ENCODE data around the gene GALNT10.

The GALNT10 gene

DNA sequence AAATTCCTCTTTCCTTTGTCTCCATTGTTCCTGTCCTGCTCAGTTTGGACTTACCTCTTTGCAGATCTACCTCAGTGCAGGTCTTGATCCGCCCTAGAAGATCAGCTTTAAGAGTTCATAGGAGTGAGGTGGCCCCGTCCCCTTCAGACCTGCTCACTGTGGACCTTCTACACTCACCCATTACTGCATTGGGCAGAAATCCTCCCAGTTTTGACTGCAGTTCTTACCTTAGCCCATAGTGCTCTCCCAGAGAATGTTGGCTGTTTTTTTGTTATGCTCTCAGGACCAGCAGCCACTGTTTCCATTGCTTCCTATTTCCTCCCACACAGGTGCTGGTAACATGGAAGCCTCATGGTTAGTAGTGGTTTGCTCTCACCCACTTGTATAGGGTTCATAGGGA lies 63.3 kb downstream of the GALNT10 start:
- no peak overlapping the region for H3K4me3 Mint-ChIP-seq

DNA sequence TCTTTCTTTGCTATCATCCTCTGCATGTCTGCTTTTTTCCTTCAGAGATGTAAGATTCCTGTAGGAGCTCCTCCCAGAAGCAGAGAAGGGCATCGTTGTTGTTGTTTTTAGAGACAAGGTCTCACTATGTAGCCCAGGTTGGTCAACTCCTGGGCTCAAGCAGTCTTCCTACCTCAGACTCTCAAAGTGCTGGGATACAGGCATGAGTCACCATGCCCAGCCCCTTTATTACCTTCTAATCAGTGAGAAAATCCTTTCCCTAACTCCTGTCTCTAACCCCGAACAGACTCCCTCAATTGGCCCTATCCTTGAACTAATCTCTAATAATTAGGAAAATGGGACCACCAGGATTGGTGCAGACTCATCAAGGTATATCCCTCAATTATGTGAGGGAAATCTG lies 64.4 kb downstream of the GALNT10 start:
- H3K36me3 Mint-ChIP-seq (ENCODE audit: low read depth) = peaks cover 11% of the 10 kb centered on the region
- H3K9me3 Mint-ChIP-seq = peaks cover 3% of the 10 kb centered on the region
- H3K4me3 Mint-ChIP-seq = no peak overlapping the region
- peaks cover 28% of the 10 kb centered on the region for H3K4me1 Mint-ChIP-seq
- H3K27ac Mint-ChIP-seq = no peak overlapping the region
- TF ChIP-seq, protein P1, sequence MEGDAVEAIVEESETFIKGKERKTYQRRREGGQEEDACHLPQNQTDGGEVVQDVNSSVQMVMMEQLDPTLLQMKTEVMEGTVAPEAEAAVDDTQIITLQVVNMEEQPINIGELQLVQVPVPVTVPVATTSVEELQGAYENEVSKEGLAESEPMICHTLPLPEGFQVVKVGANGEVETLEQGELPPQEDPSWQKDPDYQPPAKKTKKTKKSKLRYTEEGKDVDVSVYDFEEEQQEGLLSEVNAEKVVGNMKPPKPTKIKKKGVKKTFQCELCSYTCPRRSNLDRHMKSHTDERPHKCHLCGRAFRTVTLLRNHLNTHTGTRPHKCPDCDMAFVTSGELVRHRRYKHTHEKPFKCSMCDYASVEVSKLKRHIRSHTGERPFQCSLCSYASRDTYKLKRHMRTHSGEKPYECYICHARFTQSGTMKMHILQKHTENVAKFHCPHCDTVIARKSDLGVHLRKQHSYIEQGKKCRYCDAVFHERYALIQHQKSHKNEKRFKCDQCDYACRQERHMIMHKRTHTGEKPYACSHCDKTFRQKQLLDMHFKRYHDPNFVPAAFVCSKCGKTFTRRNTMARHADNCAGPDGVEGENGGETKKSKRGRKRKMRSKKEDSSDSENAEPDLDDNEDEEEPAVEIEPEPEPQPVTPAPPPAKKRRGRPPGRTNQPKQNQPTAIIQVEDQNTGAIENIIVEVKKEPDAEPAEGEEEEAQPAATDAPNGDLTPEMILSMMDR (IDR thresholded peaks at IDR 0.05; ENCODE audit: unreplicated experiment in 3 of 3) = no peak
- H3K27me3 Mint-ChIP-seq (ENCODE audit: low read depth) = peaks cover 18% of the 10 kb centered on the region

More for the DNA sequence above, 63.3 kb downstream of the GALNT10 start:
- peaks cover 28% of the 10 kb centered on the region for H3K4me1 Mint-ChIP-seq
- peaks cover 14% of the 10 kb centered on the region for H3K27me3 Mint-ChIP-seq (ENCODE audit: low read depth)
- TF ChIP-seq, protein P1 (IDR thresholded peaks at IDR 0.05; ENCODE audit: unreplicated experiment in 3 of 3) = no peak
- H3K27ac Mint-ChIP-seq = no peak overlapping the region
- H3K36me3 Mint-ChIP-seq (ENCODE audit: low read depth) = peaks cover 11% of the 10 kb centered on the region
- H3K9me3 Mint-ChIP-seq = peaks cover 3% of the 10 kb centered on the region

DNA sequence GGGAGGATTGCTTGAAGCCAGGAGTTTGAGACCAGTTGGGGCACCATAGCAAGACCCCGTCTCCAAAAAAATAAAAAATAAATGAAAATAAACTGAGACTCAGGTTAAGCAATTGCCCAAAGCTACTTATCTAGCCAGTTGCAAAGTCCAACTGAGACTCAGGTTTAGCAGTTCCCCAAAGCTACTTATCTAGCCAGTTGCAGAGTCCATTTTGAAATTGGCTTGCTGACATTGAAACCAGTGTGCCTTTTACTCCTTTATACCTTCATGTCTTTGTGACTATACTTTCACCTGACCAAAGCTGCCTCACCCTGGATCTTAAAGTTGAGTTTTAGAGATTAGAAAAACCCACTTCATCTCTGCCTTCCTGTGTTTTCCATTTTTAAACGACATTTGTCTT lies 66.5 kb downstream of the GALNT10 start:
- TF ChIP-seq, protein P1 (IDR thresholded peaks at IDR 0.05; ENCODE audit: unreplicated experiment in 3 of 3) = no peak
- H3K27ac Mint-ChIP-seq = peak overlapping the region in 1 of 3 experiments; percentile 48
- H3K27me3 Mint-ChIP-seq (ENCODE audit: low read depth) = peaks cover 18% of the 10 kb centered on the region
- peaks cover 11% of the 10 kb centered on the region for H3K36me3 Mint-ChIP-seq (ENCODE audit: low read depth)
- H3K4me1 Mint-ChIP-seq = peaks cover 32% of the 10 kb centered on the region
- H3K9me3 Mint-ChIP-seq = peaks cover 3% of the 10 kb centered on the region
- H3K4me3 Mint-ChIP-seq = no peak overlapping the region

DNA sequence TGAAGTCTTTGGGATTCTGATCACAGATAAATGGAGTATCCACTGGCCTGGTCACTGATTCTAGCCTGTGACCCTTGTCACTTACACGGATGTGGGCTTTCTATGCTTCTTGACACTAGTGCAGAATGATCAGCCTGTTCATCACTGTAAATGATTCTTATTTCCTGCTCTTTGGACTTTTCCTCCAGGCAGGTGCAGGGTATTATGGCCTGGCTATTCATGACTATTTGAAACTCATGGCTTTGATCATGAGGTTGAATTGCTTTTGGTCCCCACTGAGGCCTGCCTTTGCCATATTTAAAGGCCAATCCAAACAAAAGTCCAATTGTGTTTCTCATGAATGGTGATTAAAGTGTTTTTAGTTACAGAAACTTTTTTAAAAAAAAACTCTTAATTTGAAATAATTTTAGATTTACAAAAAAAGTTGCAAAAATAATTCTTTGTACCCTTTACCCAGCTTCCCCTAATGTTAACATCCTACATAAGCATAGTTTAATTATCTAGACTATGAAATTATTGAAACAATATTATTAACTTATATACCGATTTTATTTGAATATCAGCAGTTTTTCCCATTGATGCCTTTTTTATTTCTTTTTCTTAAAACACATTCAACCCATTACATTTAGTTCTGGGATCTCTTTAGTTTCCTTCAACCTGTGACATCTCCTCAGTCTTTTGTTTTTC lies 68.1 kb downstream of the GALNT10 start:
- peaks cover 38% of the 10 kb centered on the region for H3K4me1 Mint-ChIP-seq
- peaks cover 8% of the 10 kb centered on the region for H3K36me3 Mint-ChIP-seq (ENCODE audit: low read depth)
- H3K9me3 Mint-ChIP-seq = no peaks in the 10 kb centered on the region
- no peak overlapping the region for H3K4me3 Mint-ChIP-seq
- H3K27me3 Mint-ChIP-seq (ENCODE audit: low read depth) = peaks cover 17% of the 10 kb centered on the region
- H3K27ac Mint-ChIP-seq = peak overlapping the region in 1 of 3 experiments; percentile 74
- TF ChIP-seq, protein P1 (IDR thresholded peaks at IDR 0.05; ENCODE audit: unreplicated experiment in 3 of 3) = no peak

DNA sequence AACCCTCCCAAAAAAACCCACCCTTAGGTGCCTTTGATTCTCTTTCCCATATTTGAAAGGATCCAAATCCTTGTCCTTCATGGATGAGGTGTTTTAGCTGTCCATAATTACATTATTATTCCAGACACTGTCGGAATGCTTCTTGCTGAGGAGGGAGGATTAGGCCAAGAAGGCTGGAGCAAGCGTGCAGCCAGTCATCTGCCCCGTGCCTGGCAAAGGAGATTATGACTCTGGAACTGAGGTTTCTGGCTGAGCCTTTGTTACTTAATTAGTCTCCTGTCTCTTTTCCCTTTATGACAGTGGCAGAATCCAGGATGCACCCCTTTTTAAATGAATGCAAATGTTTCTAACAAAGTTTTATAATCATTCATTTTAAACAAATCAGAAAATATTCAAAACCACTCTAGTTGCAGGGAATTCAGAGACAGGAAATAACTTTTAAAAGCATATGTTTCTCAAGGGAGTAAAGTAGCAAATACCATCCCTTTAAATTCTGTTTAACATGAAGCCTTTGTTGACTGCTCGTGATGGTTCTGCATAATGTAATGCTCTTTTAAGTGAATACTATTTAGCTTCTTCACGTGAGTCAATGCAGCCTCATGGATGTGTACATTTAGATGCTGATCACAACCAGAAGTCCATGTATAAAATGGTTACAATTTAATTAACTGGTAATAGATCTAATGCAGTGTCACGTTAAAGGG lies 69.8 kb downstream of the GALNT10 start:
- peaks cover 15% of the 10 kb centered on the region for H3K27me3 Mint-ChIP-seq (ENCODE audit: low read depth)
- H3K9me3 Mint-ChIP-seq = no peaks in the 10 kb centered on the region
- peaks cover 4% of the 10 kb centered on the region for H3K36me3 Mint-ChIP-seq (ENCODE audit: low read depth)
- peak overlapping the region; percentile 78 to 83 (median 78) for H3K27ac Mint-ChIP-seq
- peaks cover 47% of the 10 kb centered on the region for H3K4me1 Mint-ChIP-seq
- H3K4me3 Mint-ChIP-seq = no peak overlapping the region
- TF ChIP-seq, protein P1 (IDR thresholded peaks at IDR 0.05; ENCODE audit: unreplicated experiment in 3 of 3) = no peak
